WERI-Rb-1 (cell line): Measurements from ENCODE around the gene NOC4L.

ENCODE experiments used
- DNase-seq: peaks from one replicate; pipeline ENCODE4 v3.0.0-alpha.2; 2020
- H3K27ac ChIP-seq: fragments of 250-450 bp; sonication (Bioruptor Pico); 2 replicates; pipeline ENCODE4 v1.5.1; 2020; ENCODE audit warnings: mild to moderate bottlenecking, moderate library complexity
- H3K27me3 ChIP-seq: fragments of 250-450 bp; sonication (Bioruptor Pico); 2 replicates; pipeline ENCODE4 v1.5.1; 2021; ENCODE audit warnings: mild to moderate bottlenecking, low read depth, moderate library complexity; ENCODE audit not compliant: insufficient read depth, severe bottlenecking
- H3K36me3 ChIP-seq: fragments of 250-450 bp; sonication (Bioruptor Pico); 2 replicates; pipeline ENCODE4 v1.5.1; 2020; ENCODE audit warnings: mild to moderate bottlenecking, moderate library complexity
- H3K4me3 ChIP-seq: 2 replicates; pipeline ENCODE4 v1.5.1; 2011; ENCODE audit warnings: low read depth, mild to moderate bottlenecking, control low read depth, low read length
- H3K9me3 ChIP-seq: fragments of 250-450 bp; sonication (Bioruptor Pico); 2 replicates; pipeline ENCODE4 v1.5.1; 2021; ENCODE audit warnings: mild to moderate bottlenecking, moderate library complexity; ENCODE audit not compliant: severe bottlenecking
- TF ChIP-seq, protein P1 (sequence below): IDR thresholded peaks from 2 replicates; pipeline ENCODE4 v1.5.1; 2011; ENCODE audit warnings: low read depth, mild to moderate bottlenecking, control low read depth, inconsistent platforms, low read length

NOC4L gene

DNA sequence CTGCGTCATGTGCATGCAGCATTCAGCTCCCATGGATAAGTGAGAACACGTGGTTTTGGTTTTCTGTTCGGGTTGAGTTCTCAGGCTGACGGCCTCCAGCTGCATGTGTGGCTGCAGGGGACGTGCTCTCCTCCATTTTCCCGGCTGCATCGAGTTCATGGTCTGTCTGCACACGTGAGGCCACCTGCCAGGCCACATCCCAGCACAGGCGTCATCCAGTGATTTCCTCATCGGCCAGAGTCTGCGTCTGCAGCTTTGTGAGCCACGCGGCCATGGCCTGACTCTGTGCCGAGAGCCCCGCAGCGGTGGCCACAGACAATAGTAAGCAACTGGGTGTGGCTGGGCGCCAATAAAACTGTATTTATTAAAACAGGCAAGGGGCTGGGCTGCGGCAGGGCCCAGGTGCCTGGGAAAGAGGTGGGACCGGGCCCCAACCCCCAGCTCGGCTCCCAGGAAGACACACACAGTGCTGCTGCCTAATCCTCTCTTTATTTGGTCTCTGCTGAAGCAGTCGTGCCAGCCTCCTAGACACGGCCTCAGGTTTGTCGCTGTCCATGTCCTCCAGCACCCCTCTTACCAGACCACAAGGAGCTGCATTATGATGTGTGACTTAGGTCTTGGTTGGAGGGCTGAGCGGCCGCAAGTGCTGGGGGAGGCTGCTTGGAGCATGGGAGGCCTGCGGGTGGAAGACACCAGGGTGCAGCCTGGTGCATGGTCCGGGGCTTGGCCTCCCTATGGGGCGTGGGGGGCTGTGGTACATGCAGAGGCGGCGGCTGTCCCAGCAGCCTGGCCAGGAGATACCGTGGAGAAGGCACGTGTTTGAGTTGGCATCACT, 52.0 kb downstream of the NOC4L start:
- no peak for DNase-seq
- TF ChIP-seq, protein P1, sequence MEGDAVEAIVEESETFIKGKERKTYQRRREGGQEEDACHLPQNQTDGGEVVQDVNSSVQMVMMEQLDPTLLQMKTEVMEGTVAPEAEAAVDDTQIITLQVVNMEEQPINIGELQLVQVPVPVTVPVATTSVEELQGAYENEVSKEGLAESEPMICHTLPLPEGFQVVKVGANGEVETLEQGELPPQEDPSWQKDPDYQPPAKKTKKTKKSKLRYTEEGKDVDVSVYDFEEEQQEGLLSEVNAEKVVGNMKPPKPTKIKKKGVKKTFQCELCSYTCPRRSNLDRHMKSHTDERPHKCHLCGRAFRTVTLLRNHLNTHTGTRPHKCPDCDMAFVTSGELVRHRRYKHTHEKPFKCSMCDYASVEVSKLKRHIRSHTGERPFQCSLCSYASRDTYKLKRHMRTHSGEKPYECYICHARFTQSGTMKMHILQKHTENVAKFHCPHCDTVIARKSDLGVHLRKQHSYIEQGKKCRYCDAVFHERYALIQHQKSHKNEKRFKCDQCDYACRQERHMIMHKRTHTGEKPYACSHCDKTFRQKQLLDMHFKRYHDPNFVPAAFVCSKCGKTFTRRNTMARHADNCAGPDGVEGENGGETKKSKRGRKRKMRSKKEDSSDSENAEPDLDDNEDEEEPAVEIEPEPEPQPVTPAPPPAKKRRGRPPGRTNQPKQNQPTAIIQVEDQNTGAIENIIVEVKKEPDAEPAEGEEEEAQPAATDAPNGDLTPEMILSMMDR, result no peak
- Histone ChIP-seq H3K4me3 (no peak overlapping the region), H3K27ac (peak overlapping the region; percentile 39; the same call in 1 of the 2 replicates), H3K36me3 (no peaks in the 10 kb centered on the region), H3K27me3 (no peaks in the 10 kb centered on the region), H3K9me3 (peaks cover 4% of the 10 kb centered on the region)

DNA sequence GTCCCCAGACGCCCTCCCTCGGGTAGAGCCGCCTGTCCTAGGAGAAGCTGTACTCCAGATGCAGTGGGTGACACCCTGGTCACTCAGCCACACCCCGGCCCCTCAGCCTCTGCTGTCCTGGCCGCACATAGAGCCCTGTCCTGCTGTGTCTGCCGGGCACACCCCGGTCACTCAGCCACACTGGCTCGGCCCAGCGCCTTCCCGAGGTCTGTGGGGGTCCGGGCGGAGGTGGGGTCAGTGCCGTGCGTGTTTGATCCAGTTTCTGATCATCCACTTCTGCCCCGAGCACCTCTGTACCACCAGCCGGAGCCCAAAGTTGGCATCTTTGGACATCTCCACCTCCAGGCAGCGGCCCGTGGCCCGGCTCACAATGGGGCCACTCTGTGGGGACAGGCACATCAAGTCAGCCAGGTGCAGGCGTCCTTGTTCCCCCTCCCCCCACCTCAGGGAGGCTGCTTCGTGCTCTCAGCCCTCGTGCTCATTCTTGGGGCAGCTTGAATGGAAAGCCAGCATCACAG, 52.7 kb downstream of the NOC4L start:
- Histone ChIP-seq H3K27ac (no peak overlapping the region), H3K36me3 (no peaks in the 10 kb centered on the region), H3K27me3 (no peaks in the 10 kb centered on the region), H3K9me3 (peaks cover 4% of the 10 kb centered on the region), H3K4me3 (no peak overlapping the region)
- DNase-seq, result no peak
- TF ChIP-seq, protein P1, result no peak

DNA sequence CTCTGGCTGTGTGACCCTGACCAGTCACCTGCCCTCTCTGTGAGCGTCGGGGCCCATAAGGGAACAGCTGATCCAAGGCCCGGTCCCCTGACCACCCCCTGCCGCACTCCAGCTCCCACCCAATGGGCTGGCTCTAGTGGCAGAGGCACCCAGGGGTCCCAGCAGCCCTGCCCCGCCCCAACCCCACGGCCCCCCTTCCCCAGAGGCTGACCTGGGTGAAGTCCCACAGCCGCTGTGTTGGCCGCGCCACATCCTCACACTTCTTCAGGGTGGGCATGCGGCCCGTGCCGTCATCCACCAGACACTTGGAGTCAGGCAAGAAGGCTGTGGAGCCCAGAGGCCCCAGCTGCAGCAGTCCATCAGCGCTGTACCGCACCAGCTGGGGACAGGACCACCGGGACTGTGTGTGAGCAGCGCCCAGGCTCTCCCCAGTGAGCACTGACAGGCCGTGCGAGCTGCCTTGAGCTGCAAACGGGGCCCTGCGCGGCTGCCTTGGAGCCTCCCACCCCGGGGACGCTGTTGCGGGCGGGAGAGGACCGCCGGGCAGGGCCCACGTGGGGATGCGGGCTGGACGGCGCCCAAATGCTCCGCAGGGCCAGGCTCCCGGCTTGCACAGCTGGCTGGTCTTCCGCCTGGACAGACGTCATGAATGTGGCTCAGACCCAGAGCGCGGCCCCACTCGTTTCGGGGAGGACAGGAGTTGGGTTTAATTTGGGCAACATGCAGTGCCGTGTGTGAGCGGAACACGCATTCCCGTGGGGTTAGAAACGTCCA, 53.5 kb downstream of the NOC4L start:
- H3K27me3 ChIP-seq, result no peaks in the 10 kb centered on the region
- H3K4me3 ChIP-seq, result no peak overlapping the region
- TF ChIP-seq, protein P1, result no peak
- peaks cover 4% of the 10 kb centered on the region for H3K9me3 ChIP-seq
- no peaks in the 10 kb centered on the region for H3K36me3 ChIP-seq
- no peak for DNase-seq
- no peak overlapping the region for H3K27ac ChIP-seq

DNA sequence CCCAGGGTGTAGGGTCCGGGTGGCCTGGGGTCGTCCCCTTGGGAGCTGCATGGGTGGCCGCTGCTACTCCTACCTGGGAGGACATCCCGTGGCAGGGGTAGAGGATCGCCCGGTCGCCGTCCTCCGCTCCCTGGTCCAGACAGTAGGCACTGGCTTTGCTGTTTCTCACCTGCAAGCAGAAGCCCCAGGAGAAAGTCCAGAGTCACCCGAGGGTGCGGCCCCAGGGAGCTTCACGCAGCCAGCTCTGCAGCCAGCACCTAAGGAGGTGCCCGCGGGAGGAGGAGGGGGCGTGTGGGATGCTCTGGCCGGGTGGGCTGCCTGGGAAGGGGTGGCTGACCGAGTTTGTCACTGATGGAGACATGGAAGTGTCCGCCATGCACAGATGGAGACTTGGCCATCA, 54.8 kb downstream of the NOC4L start:
- TF ChIP-seq, protein P1, result no peak
- Histone ChIP-seq H3K27me3 (no peaks in the 10 kb centered on the region), H3K9me3 (peaks cover 2% of the 10 kb centered on the region)

DNA sequence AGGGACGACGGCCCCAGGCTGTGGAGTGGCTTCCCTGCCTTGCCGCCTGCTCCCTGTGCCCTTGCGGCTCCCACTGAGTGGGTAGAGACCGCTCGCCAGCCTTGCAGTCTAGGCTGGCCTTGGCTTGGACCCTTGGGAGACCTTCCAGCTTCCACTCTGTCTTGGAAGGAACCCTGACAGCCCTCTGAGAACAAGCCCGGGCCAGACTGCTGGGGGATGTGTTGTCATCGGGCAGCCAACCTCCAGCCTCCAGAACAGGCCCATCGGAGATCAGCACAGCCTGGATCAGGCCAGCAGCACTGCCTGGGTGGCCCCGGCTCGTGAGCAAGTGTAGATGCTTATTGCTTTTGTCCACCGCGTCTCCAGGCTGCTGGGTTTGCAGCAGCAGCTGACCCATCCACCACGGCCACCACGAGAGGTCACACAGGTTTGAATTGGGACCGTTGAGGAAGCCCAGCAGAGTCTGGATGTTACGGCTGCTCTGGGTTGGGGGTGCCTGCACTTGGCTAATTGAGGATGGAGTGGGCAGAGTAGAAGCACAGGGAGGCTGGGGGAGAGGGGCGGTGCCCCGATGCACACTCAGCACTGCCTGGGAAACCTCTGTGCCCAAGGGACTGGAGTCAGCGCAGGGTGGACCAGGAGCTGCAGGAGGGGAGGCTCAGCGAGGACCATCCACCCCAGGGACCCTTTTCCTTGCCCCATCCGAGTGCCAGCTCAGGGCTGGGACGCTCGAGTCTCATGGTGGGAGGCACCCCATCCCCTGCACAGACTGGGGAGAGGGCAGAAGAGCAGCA, 55.5 kb downstream of the NOC4L start:
- TF ChIP-seq, protein P1, result no peak
- Histone ChIP-seq H3K27me3 (no peaks in the 10 kb centered on the region), H3K27ac (no peak overlapping the region)

More for the DNA sequence above, 54.8 kb downstream of the NOC4L start:
- Histone ChIP-seq H3K27ac (no peak overlapping the region), H3K4me3 (no peak overlapping the region), H3K36me3 (no peaks in the 10 kb centered on the region)
- DNase-seq, result no peak

More for the DNA sequence above, 55.5 kb downstream of the NOC4L start:
- Histone ChIP-seq H3K4me3 (no peak overlapping the region), H3K9me3 (no peaks in the 10 kb centered on the region), H3K36me3 (no peaks in the 10 kb centered on the region)
- no peak for DNase-seq
